B cell (primary cell): Measurements from ENCODE around the gene CARHSP1. TPM values are rescaled to one million over a fixed set of nuclear protein-coding genes. Genes with fewer than 3 reads are reported as not detected.

ENCODE experiments used
- ATAC-seq: fragments of 200-7000 bp; cut with Tn5 transposase; one replicate; pipeline ENCODE4 v1.10.0; 2021; ENCODE audit warnings: low read depth, mild to moderate bottlenecking, moderate number of reproducible peaks, moderate library complexity
- CTCF ChIA-PET: fragments of 350-600 bp; sonication (Branson Sonifier 250); formaldehyde crosslinking; loops from one replicate; lab custom pipeline; 2021; ENCODE audit warnings: antibody characterized with exemption, inconsistent platforms; lab: Charles Lee
- POLR2A ChIA-PET: fragments of 350-600 bp; sonication (Branson Sonifier 250); formaldehyde crosslinking; loops from one replicate; lab custom pipeline; 2021; ENCODE audit warnings: antibody characterized with exemption; lab: Charles Lee
- DNase-seq: peaks from one replicate; pipeline ENCODE4 v3.0.0; 2013
- H2AFZ ChIP-seq: 2 replicates; pipeline ENCODE4 v1.6.1; 2012; ENCODE audit warnings: mild to moderate bottlenecking, low read depth, low read length; ENCODE audit not compliant: insufficient read depth, poor library complexity, severe bottlenecking
- H3K27ac ChIP-seq, 2 donors: 1 replicate in 1 of 2; 2 replicates in 1 of 2; pipeline ENCODE4 v1.5.1; 2012 to 2013; ENCODE audit warnings: low read length in 2 of 2, mild to moderate bottlenecking in 2 of 2, moderate library complexity in 1 of 2
- H3K27me3 ChIP-seq, 4 experiments: fragments of 200-600 bp in 1 of 4; sonication (generic) in 1 of 4; replicated peaks in 1 of 4; 1 replicate in 2 of 4; 2 replicates in 2 of 4; pipeline versions ENCODE4 v1.6.1 to v1.7.0; 2013 to 2016; ENCODE audit warnings: low read length in 3 of 4, mild to moderate bottlenecking in 2 of 4, mixed read lengths in 1 of 4, moderate library complexity in 1 of 4; ENCODE audit not compliant: insufficient read depth in 4 of 4, control insufficient read depth in 3 of 4; ENCODE audit errors: control extremely low read depth in 1 of 4
- H3K36me3 ChIP-seq, 2 experiments: replicated peaks in 1 of 2; 1 replicate in 1 of 2; 2 replicates in 1 of 2; pipeline versions ENCODE4 v1.6.1 to v1.7.1; 2013; ENCODE audit warnings: low read length in 1 of 2; ENCODE audit not compliant: insufficient read depth in 2 of 2, control insufficient read depth in 1 of 2; ENCODE audit errors: control extremely low read depth in 1 of 2, extremely low read depth in 1 of 2
- H3K4me1 ChIP-seq, 2 donors: fragments of 200-600 bp in 1 of 2; sonication (generic) in 1 of 2; 1 replicate in 1 of 2; 2 replicates in 1 of 2; pipeline versions ENCODE4 v1.5.1 to v1.6.1; 2013 to 2017; ENCODE audit warnings: low read length in 2 of 2; ENCODE audit not compliant: control insufficient read depth in 2 of 2, insufficient read depth in 2 of 2
- H3K4me2 ChIP-seq: replicated peaks from 2 replicates; pipeline ENCODE3; 2012; ENCODE audit warnings: mild to moderate bottlenecking, low read depth, low read length; ENCODE audit not compliant: poor library complexity, severe bottlenecking
- H3K4me3 ChIP-seq, 5 experiments: fragments of 200-600 bp in 1 of 5; sonication (generic) in 1 of 5; 1 replicate in 3 of 5; 2 replicates in 2 of 5; pipeline versions ENCODE4 v1.5.1 to v1.7.0; 2011 to 2016; ENCODE audit warnings: low read length in 4 of 5, mild to moderate bottlenecking in 4 of 5, low read depth in 2 of 5, control low read depth in 1 of 5, moderate library complexity in 1 of 5; ENCODE audit not compliant: insufficient read depth in 1 of 5; ENCODE audit errors: control extremely low read depth in 1 of 5, extremely low read depth in 1 of 5
- H3K79me2 ChIP-seq: fragments of 200-600 bp; sonication (generic); one replicate; pipeline ENCODE4 v1.6.0; 2016; ENCODE audit warnings: low read length; ENCODE audit not compliant: control insufficient read depth, insufficient read depth
- H3K9ac ChIP-seq: fragments of 200-600 bp; sonication (generic); 2 replicates; pipeline ENCODE4 v1.6.1; 2017; ENCODE audit warnings: mild to moderate bottlenecking, low read length, moderate library complexity
- H3K9me3 ChIP-seq, 3 donors: one replicate each; pipeline versions ENCODE4 v1.6.1 to v1.7.1; 2013; ENCODE audit warnings: low read length in 2 of 3; ENCODE audit not compliant: control insufficient read depth in 2 of 3, insufficient read depth in 1 of 3; ENCODE audit errors: control extremely low read depth in 1 of 3
- H4K20me1 ChIP-seq: 2 replicates; pipeline ENCODE4 v1.6.0; 2012; ENCODE audit warnings: mild to moderate bottlenecking, low read length; ENCODE audit not compliant: insufficient read depth, control insufficient read depth, poor library complexity, severe bottlenecking
- H3K27ac Mint-ChIP-seq: one replicate; pipeline ENCODE4 v1.8.0; 2021; ENCODE audit warnings: mixed read lengths
- H3K27me3 Mint-ChIP-seq: one replicate; pipeline ENCODE4 v1.8.0; 2021; ENCODE audit warnings: mixed read lengths
- H3K4me1 Mint-ChIP-seq: one replicate; pipeline ENCODE4 v1.8.0; 2021; ENCODE audit warnings: mixed read lengths
- H3K4me3 Mint-ChIP-seq: one replicate; pipeline ENCODE4 v1.8.0; 2021; ENCODE audit warnings: mixed read lengths
- H3K9me3 Mint-ChIP-seq: one replicate; pipeline ENCODE4 v1.8.0; 2022; ENCODE audit warnings: mixed read lengths; ENCODE audit not compliant: insufficient read depth
- CTCF ChIP-seq: fragments of 200-600 bp; IDR thresholded peaks from one replicate; pipeline ENCODE4 v1.8.0; 2022; ENCODE audit warnings: antibody characterized with exemption, mild to moderate bottlenecking
- EZH2 ChIP-seq: IDR thresholded peaks from 2 replicates; pipeline ENCODE4 v1.6.1; 2012; ENCODE audit warnings: borderline replicate concordance, low read depth, mild to moderate bottlenecking, moderate library complexity, low read length; ENCODE audit not compliant: insufficient read depth, poor library complexity, severe bottlenecking
- WGBS: methylation state at CpG from one replicate; pipeline ENCODE4 v1.1.5; 2013; ENCODE audit warnings: missing lambda C conversion rate; ENCODE audit not compliant: insufficient coverage; 5-methylcytosine and 5-hydroxymethylcytosine counted together
- intact Hi-C: fragments of 100-400 bp; cut with micrococcal nuclease; formaldehyde crosslinking; loops from one replicate; pipeline ENCODE4 v1.10.0; 2022
- polyA plus RNA-seq: library from polyadenylated mRNA; depleted of rRNA; stranded (reverse); fragments of >200 nt; gene quantifications from 2 replicates; pipeline ENCODE4 v1.2.3, GENCODE V29; 2012
- total RNA-seq, 2 donors: library from RNA; stranded (reverse); fragments of 120-200 nt in 1 of 2; gene quantifications; 1 replicate in 1 of 2; 2 replicates in 1 of 2; pipeline versions ENCODE4 v1.2.3 to v1.2.4, GENCODE V29; 2013 to 2022

The CARHSP1 gene
- total and polyA plus RNA-seq, 2 donors (not counting 1 experiment from before 2014, with no cell fraction given): 26.5 to 63.1 TPM

GRCh38 chr16:8850279-8850885, 18.4 kb downstream of the CARHSP1 start:
- no peak for DNase-seq
- Mint-ChIP-seq H3K27ac (peak overlapping the region; percentile 76), H3K9me3 (no peaks in the 10 kb centered on the region), H3K4me1 (peaks cover 16% of the 10 kb centered on the region), H3K27me3 (no peaks in the 10 kb centered on the region), H3K4me3 (no peak overlapping the region)
- H3K4me2 ChIP-seq: peak overlapping the region; percentile 6
- intact Hi-C loops: no loop called here
- no peaks in the 10 kb centered on the region for H3K27me3 ChIP-seq
- peaks cover 7 to 9% of the 10 kb centered on the region in 2 donors for H3K4me1 ChIP-seq
- no peak for ATAC-seq
- H3K36me3 ChIP-seq: peaks cover 0 to 24% of the 10 kb centered on the region in 2 experiments
- no peak for TF ChIP-seq EZH2
- TF ChIP-seq CTCF: no peak
- WGBS: 0% methylated on average over 6 of the region's 11 CpGs
- CTCF ChIA-PET: no interaction called here
- H2AFZ ChIP-seq: no peak overlapping the region
- peak overlapping the region in 1 of 2 donors; percentile 2 for H3K27ac ChIP-seq
- no peak overlapping the region for H3K4me3 ChIP-seq
- peaks cover 12% of the 10 kb centered on the region for H4K20me1 ChIP-seq
- no peaks in the 10 kb centered on the region for H3K79me2 ChIP-seq
- H3K9me3 ChIP-seq: no peaks in the 10 kb centered on the region
- POLR2A ChIA-PET: no interaction called here
- no peak overlapping the region for H3K9ac ChIP-seq

- Mint-ChIP-seq H3K27me3 (no peaks in the 10 kb centered on the region), H3K27ac (no peak overlapping the region), H3K9me3 (no peaks in the 10 kb centered on the region), H3K4me1 (peaks cover 16% of the 10 kb centered on the region), H3K4me3 (no peak overlapping the region)
- intact Hi-C loops: no loop called here
- DNase-seq: no peak
- Histone ChIP-seq H3K9me3 (no peaks in the 10 kb centered on the region), H3K27ac (no peak overlapping the region), H3K4me1 (peaks cover 7 to 9% of the 10 kb centered on the region in 2 donors), H2AFZ (no peak overlapping the region), H3K4me2 (no peak overlapping the region), H3K79me2 (no peaks in the 10 kb centered on the region), H4K20me1 (peaks cover 12% of the 10 kb centered on the region), H3K27me3 (no peaks in the 10 kb centered on the region), H3K4me3 (no peak overlapping the region), H3K9ac (no peak overlapping the region), H3K36me3 (peaks cover 0 to 19% of the 10 kb centered on the region in 2 experiments)
- ChIA-PET POLR2A (no interaction called here), CTCF (no interaction called here)
- WGBS: 96% methylated on average over 15 of the region's 19 CpGs
- ATAC-seq: no peak
- TF ChIP-seq CTCF (no peak), EZH2 (no peak)
Observed at GRCh38 chr16:8849411-8850011, 19.3 kb downstream of the CARHSP1 start.
